Eye (tissue), 1 donor: ENCODE results near the gene ZNF764.
"Not testable (repeated sequence)": the region's sequence is repeated elsewhere in the genome, so short reads cannot be mapped to it uniquely, and the experiment has no call there.

Experiments
- DNase-seq: peaks from one replicate; pipeline ENCODE4 v3.0.0-alpha.2; 2015

The ZNF764 gene

GRCh38 chr16:30557957-30558788 lies at the start of gene ZNF764:
ZNF764 (minus strand) TSS chr16:30558374; CDS start chr16:30558182, 192 bp downstream.
- DNase-seq, result peak; percentile 99

GRCh38 chr16:30606004-30606403 lies 47.8 kb upstream of the ZNF764 start:
- no peak for DNase-seq

- no peak for DNase-seq
Observed at GRCh38 chr16:30605158-30605557, 47.0 kb upstream of the ZNF764 start.

- no peak for DNase-seq
Observed at GRCh38 chr16:30604316-30604947, 46.3 kb upstream of the ZNF764 start.

- DNase-seq, result no peak
Observed at GRCh38 chr16:30603945-30604315, 45.8 kb upstream of the ZNF764 start.

GRCh38 chr16:30602616-30603277 lies 44.6 kb upstream of the ZNF764 start:
- peak; percentile 24 for DNase-seq

- no peak for DNase-seq
Observed at GRCh38 chr16:30601966-30602365, 43.8 kb upstream of the ZNF764 start.

GRCh38 chr16:30600929-30601328 lies 42.8 kb upstream of the ZNF764 start:
- no peak for DNase-seq

- DNase-seq, result no peak
Observed at GRCh38 chr16:30600215-30600614, 42.0 kb upstream of the ZNF764 start.

GRCh38 chr16:30592871-30593270 lies 34.7 kb upstream of the ZNF764 start:
- DNase-seq, result no peak

- DNase-seq, result not testable (repeated sequence)
Observed at GRCh38 chr16:30590869-30591268, 32.7 kb upstream of the ZNF764 start.

GRCh38 chr16:30589582-30589981 lies 31.4 kb upstream of the ZNF764 start:
- DNase-seq, result not testable (repeated sequence)

GRCh38 chr16:30588651-30589050 lies 30.5 kb upstream of the ZNF764 start:
- DNase-seq, result no peak

GRCh38 chr16:30585400-30586191 lies 27.4 kb upstream of the ZNF764 start, which contains the start of gene ZNF785:
ZNF785 (minus strand) TSS chr16:30585697; CDS start chr16:30585611, 86 bp downstream.
- DNase-seq, result peak; percentile 100

- DNase-seq, result no peak
Observed at GRCh38 chr16:30585022-30585399, 26.8 kb upstream of the ZNF764 start.

GRCh38 chr16:30582611-30583340 lies 24.6 kb upstream of the ZNF764 start:
- no peak for DNase-seq

GRCh38 chr16:30581457-30581856 lies 23.3 kb upstream of the ZNF764 start:
- DNase-seq, result no peak

- no peak for DNase-seq
Observed at GRCh38 chr16:30574678-30575077, 16.5 kb upstream of the ZNF764 start.

- peak; percentile 99 for DNase-seq
Observed at GRCh38 chr16:30571445-30572322, 13.5 kb upstream of the ZNF764 start, which contains the start of gene ZNF688. ZNF688 (minus strand) TSS chr16:30571714; CDS start chr16:30571629, 85 bp downstream.

- DNase-seq, result peak; percentile 80
Observed at GRCh38 chr16:30570636-30571444, 12.7 kb upstream of the ZNF764 start.
